Measurements from ENCODE around the gene ITPR2. TPM values are rescaled to one million over a fixed set of nuclear protein-coding genes. Genes with fewer than 3 reads are reported as not detected.
"Not testable (repeated sequence)": the region's sequence is repeated elsewhere in the genome, so short reads cannot be mapped to it uniquely, and the experiment has no call there.

The ITPR2 gene
- total RNA-seq, 1 donor from 2014 or later: 77.9 TPM

GRCh38 chr12:26520869-26521268 is 312.1 kb downstream of the ITPR2 start:
- no peak overlapping the region for H3K27ac Mint-ChIP-seq (ENCODE audit: unreplicated experiment)
- peaks cover 16% of the 10 kb centered on the region for H3K4me1 Mint-ChIP-seq (ENCODE audit: low read depth, unreplicated experiment)
- TF ChIP-seq, protein P1, sequence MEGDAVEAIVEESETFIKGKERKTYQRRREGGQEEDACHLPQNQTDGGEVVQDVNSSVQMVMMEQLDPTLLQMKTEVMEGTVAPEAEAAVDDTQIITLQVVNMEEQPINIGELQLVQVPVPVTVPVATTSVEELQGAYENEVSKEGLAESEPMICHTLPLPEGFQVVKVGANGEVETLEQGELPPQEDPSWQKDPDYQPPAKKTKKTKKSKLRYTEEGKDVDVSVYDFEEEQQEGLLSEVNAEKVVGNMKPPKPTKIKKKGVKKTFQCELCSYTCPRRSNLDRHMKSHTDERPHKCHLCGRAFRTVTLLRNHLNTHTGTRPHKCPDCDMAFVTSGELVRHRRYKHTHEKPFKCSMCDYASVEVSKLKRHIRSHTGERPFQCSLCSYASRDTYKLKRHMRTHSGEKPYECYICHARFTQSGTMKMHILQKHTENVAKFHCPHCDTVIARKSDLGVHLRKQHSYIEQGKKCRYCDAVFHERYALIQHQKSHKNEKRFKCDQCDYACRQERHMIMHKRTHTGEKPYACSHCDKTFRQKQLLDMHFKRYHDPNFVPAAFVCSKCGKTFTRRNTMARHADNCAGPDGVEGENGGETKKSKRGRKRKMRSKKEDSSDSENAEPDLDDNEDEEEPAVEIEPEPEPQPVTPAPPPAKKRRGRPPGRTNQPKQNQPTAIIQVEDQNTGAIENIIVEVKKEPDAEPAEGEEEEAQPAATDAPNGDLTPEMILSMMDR (IDR thresholded peaks at IDR 0.05; ENCODE audit: partially characterized antibody, unreplicated experiment): no peak
- no peak for DNase-seq
- peaks cover 4% of the 10 kb centered on the region for H3K27me3 Mint-ChIP-seq (ENCODE audit: unreplicated experiment)
- peaks cover 11% of the 10 kb centered on the region for H3K36me3 Mint-ChIP-seq (ENCODE audit: unreplicated experiment)
- H3K4me3 Mint-ChIP-seq (ENCODE audit: unreplicated experiment): no peak overlapping the region
- peaks cover 7% of the 10 kb centered on the region for H3K9me3 Mint-ChIP-seq (ENCODE audit: unreplicated experiment)

- TF ChIP-seq, protein P1 (IDR thresholded peaks at IDR 0.05; ENCODE audit: partially characterized antibody, unreplicated experiment): no peak
- Mint-ChIP-seq H3K27ac (ENCODE audit: unreplicated experiment) (no peak overlapping the region), H3K27me3 (ENCODE audit: unreplicated experiment) (peaks cover 4% of the 10 kb centered on the region), H3K36me3 (ENCODE audit: unreplicated experiment) (peaks cover 6% of the 10 kb centered on the region), H3K4me1 (ENCODE audit: low read depth, unreplicated experiment) (peaks cover 16% of the 10 kb centered on the region), H3K9me3 (ENCODE audit: unreplicated experiment) (peaks cover 3% of the 10 kb centered on the region), H3K4me3 (ENCODE audit: unreplicated experiment) (no peak overlapping the region)
- no peak for DNase-seq
These were observed 312.9 kb downstream of the ITPR2 start for GRCh38 chr12:26520109-26520508.

DNA sequence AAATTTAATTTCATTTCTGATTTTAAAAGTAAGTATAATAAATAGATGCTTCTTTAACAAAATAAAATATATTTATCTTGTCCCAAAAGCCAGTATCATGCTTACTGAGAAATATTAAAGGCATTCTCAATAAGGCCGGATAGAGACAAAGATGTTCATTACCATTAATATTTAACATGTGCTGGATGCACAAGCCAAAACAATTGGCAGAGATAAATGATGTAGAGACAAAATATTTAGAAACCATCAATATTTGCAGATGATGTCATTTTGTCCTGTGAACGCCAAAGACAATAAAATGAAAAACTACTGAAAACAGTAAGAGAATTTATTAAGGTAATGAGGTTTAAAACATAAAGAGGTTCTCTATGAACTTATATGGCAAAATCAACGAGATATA is 313.5 kb downstream of the ITPR2 start:
- Mint-ChIP-seq H3K9me3 (ENCODE audit: unreplicated experiment) (peaks cover 3% of the 10 kb centered on the region), H3K36me3 (ENCODE audit: unreplicated experiment) (peaks cover 6% of the 10 kb centered on the region), H3K27me3 (ENCODE audit: unreplicated experiment) (peaks cover 4% of the 10 kb centered on the region), H3K4me1 (ENCODE audit: low read depth, unreplicated experiment) (peaks cover 16% of the 10 kb centered on the region), H3K27ac (ENCODE audit: unreplicated experiment) (no peak overlapping the region), H3K4me3 (ENCODE audit: unreplicated experiment) (no peak overlapping the region)
- TF ChIP-seq, protein P1 (IDR thresholded peaks at IDR 0.05; ENCODE audit: partially characterized antibody, unreplicated experiment): no peak
- DNase-seq: no peak

DNA sequence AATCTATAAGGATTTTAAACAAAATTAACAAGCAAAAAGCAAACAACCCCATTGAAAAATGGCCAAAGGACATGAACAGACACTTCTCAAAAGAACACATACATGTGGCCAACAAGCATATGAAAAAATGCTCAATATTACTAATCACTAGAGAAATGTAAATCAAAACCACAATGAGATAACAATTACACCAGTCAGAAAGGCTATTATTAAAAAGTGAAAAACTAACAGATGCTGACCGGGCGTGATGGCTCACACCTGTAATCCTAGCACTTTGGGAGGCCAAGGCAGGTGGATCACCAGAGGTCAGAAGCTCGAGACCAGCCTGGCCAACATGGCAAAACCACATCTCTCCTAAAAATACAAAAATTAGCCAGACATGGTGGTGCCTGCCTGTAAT is 315.7 kb downstream of the ITPR2 start:
- not testable (repeated sequence) for H3K27ac Mint-ChIP-seq (ENCODE audit: unreplicated experiment); H3K9me3 Mint-ChIP-seq (ENCODE audit: unreplicated experiment); H3K36me3 Mint-ChIP-seq (ENCODE audit: unreplicated experiment); DNase-seq; H3K27me3 Mint-ChIP-seq (ENCODE audit: unreplicated experiment); H3K4me3 Mint-ChIP-seq (ENCODE audit: unreplicated experiment)
- peaks cover 22% of the 10 kb centered on the region for H3K4me1 Mint-ChIP-seq (ENCODE audit: low read depth, unreplicated experiment)

- no peaks in the 10 kb centered on the region for H3K27me3 Mint-ChIP-seq (ENCODE audit: unreplicated experiment)
- no peak overlapping the region for H3K4me3 Mint-ChIP-seq (ENCODE audit: unreplicated experiment)
- no peaks in the 10 kb centered on the region for H3K36me3 Mint-ChIP-seq (ENCODE audit: unreplicated experiment)
- H3K4me1 Mint-ChIP-seq (ENCODE audit: low read depth, unreplicated experiment): peaks cover 26% of the 10 kb centered on the region
- H3K9me3 Mint-ChIP-seq (ENCODE audit: unreplicated experiment): peaks cover 4% of the 10 kb centered on the region
- no peak overlapping the region for H3K27ac Mint-ChIP-seq (ENCODE audit: unreplicated experiment)
- TF ChIP-seq, protein P1 (IDR thresholded peaks at IDR 0.05; ENCODE audit: partially characterized antibody, unreplicated experiment): no peak
- DNase-seq: no peak
These were observed 318.6 kb downstream of the ITPR2 start for GRCh38 chr12:26514364-26514763.

Measured in glutamatergic neuron (in vitro differentiated cells).